GM21360 (cell line): ENCODE results near the gene TPD52L2.

Experiments used
- ATAC-seq: cut with Tn5 transposase; IDR thresholded peaks from one replicate; pipeline ENCODE4 v1.9.1; 2021; ENCODE audit warnings: mild to moderate bottlenecking, moderate library complexity; ENCODE audit not compliant: unreplicated experiment

Gene TPD52L2

GRCh38 chr20:63930971-63931553, 66.0 kb downstream of the TPD52L2 start:
- ATAC-seq, result no peak

- no peak for ATAC-seq
Observed at GRCh38 chr20:63931735-63932134, 66.7 kb downstream of the TPD52L2 start.

- ATAC-seq, result no peak
Observed at GRCh38 chr20:63932606-63933160, 67.6 kb downstream of the TPD52L2 start.

GRCh38 chr20:63933646-63934045, 68.6 kb downstream of the TPD52L2 start:
- no peak for ATAC-seq

- ATAC-seq, result no peak
Observed at GRCh38 chr20:63934271-63935068, 69.4 kb downstream of the TPD52L2 start.

GRCh38 chr20:63935447-63935846, 70.4 kb downstream of the TPD52L2 start:
- no peak for ATAC-seq

GRCh38 chr20:63937596-63937995, 72.5 kb downstream of the TPD52L2 start:
- ATAC-seq, result no peak

- no peak for ATAC-seq
Observed at GRCh38 chr20:63939061-63939935, 74.2 kb downstream of the TPD52L2 start.

- no peak for ATAC-seq
Observed at GRCh38 chr20:63940071-63940471, 75.0 kb downstream of the TPD52L2 start.

GRCh38 chr20:63940472-63941266, 75.6 kb downstream of the TPD52L2 start:
- no peak for ATAC-seq
